WTC11 (cell line): ENCODE measurements around the gene CEACAM16. TPM values are rescaled to one million over a fixed set of nuclear protein-coding genes. Genes with fewer than 3 reads are reported as not detected.

Experiments
- ATAC-seq: fragments of 200-7000 bp; cut with Tn5 transposase; 2 replicates; pipeline ENCODE4 v1.10.0; 2021; ENCODE audit warnings: mild to moderate bottlenecking, moderate library complexity
- CTCF ChIA-PET: fragments of 300-600 bp; sonication (Branson Sonifier 250); formaldehyde crosslinking; loops from one replicate; lab custom pipeline; 2021; ENCODE audit warnings: antibody characterized with exemption; lab: Charles Lee
- POLR2A ChIA-PET: fragments of 350-600 bp; sonication (Branson Sonifier 250); formaldehyde crosslinking; loops from one replicate; lab custom pipeline; 2021; ENCODE audit warnings: antibody characterized with exemption; lab: Charles Lee
- DNase-seq: peaks from one replicate; pipeline ENCODE4 v3.0.0; 2021; ENCODE audit warnings: low spot score
- H3K27ac Mint-ChIP-seq: 2 replicates; pipeline ENCODE4 v1.8.0; 2021; ENCODE audit warnings: mixed read lengths
- H3K27me3 Mint-ChIP-seq: 2 replicates; pipeline ENCODE4 v1.8.0; 2021; ENCODE audit warnings: low read depth, mild to moderate bottlenecking, moderate library complexity, mixed read lengths
- H3K36me3 Mint-ChIP-seq: 2 replicates; pipeline ENCODE4 v1.8.0; 2021; ENCODE audit warnings: mixed read lengths
- H3K4me1 Mint-ChIP-seq: 2 replicates; pipeline ENCODE4 v1.8.0; 2022; ENCODE audit warnings: mixed read lengths
- H3K4me3 Mint-ChIP-seq: 2 replicates; pipeline ENCODE4 v1.8.0; 2021; ENCODE audit warnings: mild to moderate bottlenecking, moderate library complexity, mixed read lengths
- H3K9me3 Mint-ChIP-seq: 2 replicates; pipeline ENCODE4 v1.8.0; 2021; ENCODE audit warnings: mixed read lengths
- FOXP1 ChIP-seq: sonication (generic); formaldehyde crosslinking; IDR thresholded peaks from 2 replicates; pipeline ENCODE4 v1.8.0; 2022; ENCODE audit warnings: missing genetic modification reagents, mild to moderate bottlenecking, moderate library complexity, borderline replicate concordance
- GTF2I ChIP-seq: fragments of 250-450 bp; sonication (Bioruptor Pico); conservative IDR thresholded peaks from 2 replicates; pipeline ENCODE4 v1.4.0; 2021; ENCODE audit warnings: mild to moderate bottlenecking
- IRF1 ChIP-seq: sonication (generic); formaldehyde crosslinking; IDR thresholded peaks from 2 replicates; pipeline ENCODE4 v1.8.0; 2023; ENCODE audit warnings: missing genetic modification reagents
- MAX ChIP-seq: sonication (generic); formaldehyde crosslinking; IDR thresholded peaks from 2 replicates; pipeline ENCODE4 v1.8.0; 2022; ENCODE audit warnings: mild to moderate bottlenecking, missing genetic modification reagents
- NFATC4 ChIP-seq: fragments of 250-450 bp; sonication (Bioruptor Pico); IDR thresholded peaks from 2 replicates; pipeline ENCODE4 v1.9.0; 2021; ENCODE audit warnings: mild to moderate bottlenecking
- NR2C2 ChIP-seq: sonication (generic); formaldehyde crosslinking; IDR thresholded peaks from 2 replicates; pipeline ENCODE4 v1.8.0; 2022; ENCODE audit warnings: mild to moderate bottlenecking, missing genetic modification reagents
- TCF7 ChIP-seq: sonication (generic); formaldehyde crosslinking; IDR thresholded peaks from 2 replicates; pipeline ENCODE4 v1.8.0; 2022; ENCODE audit warnings: mild to moderate bottlenecking, low read depth, missing genetic modification reagents, moderate library complexity
- TEAD4 ChIP-seq: sonication (generic); formaldehyde crosslinking; IDR thresholded peaks from 2 replicates; pipeline ENCODE4 v1.8.0; 2022; ENCODE audit warnings: mild to moderate bottlenecking, missing genetic modification reagents
- USF2 ChIP-seq: sonication (generic); formaldehyde crosslinking; IDR thresholded peaks from 2 replicates; pipeline ENCODE4 v1.8.1; 2023; ENCODE audit warnings: mild to moderate bottlenecking, missing genetic modification reagents, moderate library complexity
- ZNF317 ChIP-seq: sonication (generic); formaldehyde crosslinking; IDR thresholded peaks from 2 replicates; pipeline ENCODE4 v1.8.1; 2023; ENCODE audit warnings: low read depth, mild to moderate bottlenecking, moderate library complexity, missing genetic modification reagents, borderline replicate concordance
- ZNF671 ChIP-seq: fragments of 250-450 bp; sonication (Bioruptor Pico); IDR thresholded peaks from 2 replicates; pipeline ENCODE4 v1.8.0; 2021; ENCODE audit warnings: mild to moderate bottlenecking
- ZSCAN18 ChIP-seq: fragments of 250-450 bp; sonication (Bioruptor Pico); IDR thresholded peaks from 2 replicates; pipeline ENCODE4 v2.1.2; 2022; ENCODE audit warnings: mild to moderate bottlenecking, moderate library complexity
- total RNA-seq: library from RNA; stranded (reverse); gene quantifications from 3 replicates; pipeline ENCODE4 v1.2.3, GENCODE V29; 2021
- TF ChIP-seq, protein P1 (sequence below): sonication (generic); formaldehyde crosslinking; IDR thresholded peaks from 2 replicates; pipeline ENCODE4 v1.8.0; 2023; ENCODE audit warnings: mild to moderate bottlenecking, missing genetic modification reagents
- TF ChIP-seq, protein P2 (sequence below): fragments of 200-600 bp; IDR thresholded peaks from 2 replicates; pipeline ENCODE4 v1.8.0; 2022; ENCODE audit warnings: antibody characterized with exemption

The CEACAM16 gene
- total RNA-seq, 1 experiment from 2014 or later, result not detected

- ATAC-seq (peak; percentile 84), DNase-seq (peak; percentile 94)
- H3K4me3 Mint-ChIP-seq, result peak overlapping the region; percentile 11; the same call in 1 of the 2 replicates
- H3K36me3 Mint-ChIP-seq, result no peaks in the 10 kb centered on the region
- CTCF ChIA-PET, result interaction anchor here (0.6 to 5.8 kb wide), 43 partner anchors 10 to 349 kb away, joined by 3 to 128 read pairs (median 4); partner anchors contain the start of genes BCL3, CBLC, NECTIN2 and TOMM40
- no peaks in the 10 kb centered on the region for H3K9me3 Mint-ChIP-seq
- H3K27me3 Mint-ChIP-seq, result no peaks in the 10 kb centered on the region
- TF ChIP-seq, protein P1, sequence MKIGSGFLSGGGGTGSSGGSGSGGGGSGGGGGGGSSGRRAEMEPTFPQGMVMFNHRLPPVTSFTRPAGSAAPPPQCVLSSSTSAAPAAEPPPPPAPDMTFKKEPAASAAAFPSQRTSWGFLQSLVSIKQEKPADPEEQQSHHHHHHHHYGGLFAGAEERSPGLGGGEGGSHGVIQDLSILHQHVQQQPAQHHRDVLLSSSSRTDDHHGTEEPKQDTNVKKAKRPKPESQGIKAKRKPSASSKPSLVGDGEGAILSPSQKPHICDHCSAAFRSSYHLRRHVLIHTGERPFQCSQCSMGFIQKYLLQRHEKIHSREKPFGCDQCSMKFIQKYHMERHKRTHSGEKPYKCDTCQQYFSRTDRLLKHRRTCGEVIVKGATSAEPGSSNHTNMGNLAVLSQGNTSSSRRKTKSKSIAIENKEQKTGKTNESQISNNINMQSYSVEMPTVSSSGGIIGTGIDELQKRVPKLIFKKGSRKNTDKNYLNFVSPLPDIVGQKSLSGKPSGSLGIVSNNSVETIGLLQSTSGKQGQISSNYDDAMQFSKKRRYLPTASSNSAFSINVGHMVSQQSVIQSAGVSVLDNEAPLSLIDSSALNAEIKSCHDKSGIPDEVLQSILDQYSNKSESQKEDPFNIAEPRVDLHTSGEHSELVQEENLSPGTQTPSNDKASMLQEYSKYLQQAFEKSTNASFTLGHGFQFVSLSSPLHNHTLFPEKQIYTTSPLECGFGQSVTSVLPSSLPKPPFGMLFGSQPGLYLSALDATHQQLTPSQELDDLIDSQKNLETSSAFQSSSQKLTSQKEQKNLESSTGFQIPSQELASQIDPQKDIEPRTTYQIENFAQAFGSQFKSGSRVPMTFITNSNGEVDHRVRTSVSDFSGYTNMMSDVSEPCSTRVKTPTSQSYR (CRISPR knock-in tag), result no peak
- TF ChIP-seq, protein P2, sequence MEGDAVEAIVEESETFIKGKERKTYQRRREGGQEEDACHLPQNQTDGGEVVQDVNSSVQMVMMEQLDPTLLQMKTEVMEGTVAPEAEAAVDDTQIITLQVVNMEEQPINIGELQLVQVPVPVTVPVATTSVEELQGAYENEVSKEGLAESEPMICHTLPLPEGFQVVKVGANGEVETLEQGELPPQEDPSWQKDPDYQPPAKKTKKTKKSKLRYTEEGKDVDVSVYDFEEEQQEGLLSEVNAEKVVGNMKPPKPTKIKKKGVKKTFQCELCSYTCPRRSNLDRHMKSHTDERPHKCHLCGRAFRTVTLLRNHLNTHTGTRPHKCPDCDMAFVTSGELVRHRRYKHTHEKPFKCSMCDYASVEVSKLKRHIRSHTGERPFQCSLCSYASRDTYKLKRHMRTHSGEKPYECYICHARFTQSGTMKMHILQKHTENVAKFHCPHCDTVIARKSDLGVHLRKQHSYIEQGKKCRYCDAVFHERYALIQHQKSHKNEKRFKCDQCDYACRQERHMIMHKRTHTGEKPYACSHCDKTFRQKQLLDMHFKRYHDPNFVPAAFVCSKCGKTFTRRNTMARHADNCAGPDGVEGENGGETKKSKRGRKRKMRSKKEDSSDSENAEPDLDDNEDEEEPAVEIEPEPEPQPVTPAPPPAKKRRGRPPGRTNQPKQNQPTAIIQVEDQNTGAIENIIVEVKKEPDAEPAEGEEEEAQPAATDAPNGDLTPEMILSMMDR, result peak; percentile 97
- TF ChIP-seq ZNF671 (CRISPR knock-in tag), result no peak
- H3K4me1 Mint-ChIP-seq, result peaks cover 22% of the 10 kb centered on the region
- H3K27ac Mint-ChIP-seq, result no peak overlapping the region
- POLR2A ChIA-PET, result interaction anchor here (0.6 kb wide), 1 partner anchor 155 kb away, joined by 4 read pairs; no protein-coding TSS in a partner anchor
These were observed 9.4 kb upstream of the CEACAM16 start for GRCh38 chr19:44689290-44690130.

- H3K27ac Mint-ChIP-seq, result no peak overlapping the region
- POLR2A ChIA-PET, result no interaction called here
These were observed 8.9 kb upstream of the CEACAM16 start for GRCh38 chr19:44690131-44690440.

DNA sequence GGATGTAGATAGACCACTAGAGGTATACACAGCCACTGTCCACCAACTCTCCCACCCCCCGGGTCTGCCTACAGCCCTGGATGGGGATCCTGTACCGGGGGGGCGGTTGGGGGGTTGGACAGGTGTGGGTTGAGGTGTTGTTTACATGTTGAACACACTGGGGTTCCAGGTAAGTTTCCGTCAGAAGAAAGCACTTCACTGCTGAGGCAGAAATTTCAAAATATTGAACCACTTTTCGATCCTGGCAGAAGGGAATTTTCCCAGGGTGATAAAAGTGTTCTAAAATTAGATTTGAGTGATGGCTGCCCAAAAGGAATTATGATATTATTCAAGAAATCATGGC, 6.6 kb upstream of the CEACAM16 start:
- Mint-ChIP-seq H3K36me3 (no peaks in the 10 kb centered on the region), H3K9me3 (no peaks in the 10 kb centered on the region), H3K4me3 (no peak overlapping the region), H3K27me3 (no peaks in the 10 kb centered on the region; the same call in 1 of the 2 replicates), H3K27ac (peak overlapping the region; percentile 17), H3K4me1 (peaks cover 25% of the 10 kb centered on the region)
- POLR2A ChIA-PET, result no interaction called here
- DNase-seq (no peak), ATAC-seq (no peak)
- CTCF ChIA-PET, result interaction anchor here (0.5 to 5.8 kb wide), 4 partner anchors 29 to 120 kb away, joined by 3 to 128 read pairs (median 44); no protein-coding TSS in a partner anchor
- TF ChIP-seq GTF2I (no peak), NFATC4 (CRISPR knock-in tag) (no peak), ZSCAN18 (CRISPR knock-in tag) (no peak), IRF1 (CRISPR knock-in tag) (no peak)
- TF ChIP-seq, protein P2, result no peak

More at GRCh38 chr19:44690131-44690440, 8.9 kb upstream of the CEACAM16 start:
- TF ChIP-seq TEAD4 (no peak), FOXP1 (no peak), ZSCAN18 (CRISPR knock-in tag) (no peak), ZNF317 (CRISPR knock-in tag) (no peak), NFATC4 (CRISPR knock-in tag) (no peak), NR2C2 (CRISPR knock-in tag) (no peak), USF2 (no peak), MAX (CRISPR knock-in tag) (no peak), TCF7 (no peak)
- CTCF ChIA-PET, result interaction anchor here (0.8 to 5.8 kb wide), 24 partner anchors 10 to 213 kb away, joined by 3 to 128 read pairs (median 6); partner anchors contain the start of gene NECTIN2
- Mint-ChIP-seq H3K4me3 (no peak overlapping the region), H3K36me3 (no peaks in the 10 kb centered on the region), H3K27me3 (no peaks in the 10 kb centered on the region), H3K4me1 (peaks cover 19% of the 10 kb centered on the region), H3K9me3 (no peaks in the 10 kb centered on the region)
- DNase-seq (no peak), ATAC-seq (no peak)
